ENCODE data around the gene CIC. TPM values are rescaled to one million over a fixed set of nuclear protein-coding genes. Genes with fewer than 3 reads are reported as not detected.

The CIC gene
- total and polyA plus RNA-seq, 10 of the 15 experiments (the other 5 are each of a cell fraction or from before 2014, with no cell fraction given), result 0.18 to 50.6 (median 7.1) TPM

DNA sequence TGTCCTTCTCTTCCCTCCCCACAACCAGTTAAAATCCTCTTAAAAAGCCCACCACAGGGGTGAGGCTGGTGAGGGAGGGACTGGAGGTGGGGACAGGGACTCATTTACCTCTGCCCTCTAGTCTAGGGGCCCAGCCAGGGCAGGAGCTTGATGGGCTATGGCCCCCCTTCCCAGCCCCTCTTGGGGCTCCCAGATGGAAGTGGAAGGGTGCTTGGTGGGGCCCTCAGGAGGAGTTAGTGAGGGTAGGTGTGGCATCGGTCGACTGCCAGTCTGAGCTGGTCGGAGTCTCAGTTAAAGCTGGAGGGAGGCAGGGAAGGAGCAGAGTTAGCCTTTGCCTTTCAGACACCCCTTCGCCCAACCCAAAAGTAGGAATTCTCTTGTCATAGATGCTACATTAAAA, 38.5 kb upstream of the CIC start:
- no peaks in the 10 kb centered on the region; the same call in none of the 2 replicates for H3K79me2 ChIP-seq (ENCODE audit: control insufficient read depth, insufficient read depth, low read length)
- no peak overlapping the region for H2AFZ ChIP-seq (ENCODE audit: control insufficient read depth, low read depth, low read length)
- no peak overlapping the region for H3K4me3 ChIP-seq
- in situ Hi-C loops (cut with MboI) (no loop called here), intact Hi-C loops (cut with micrococcal nuclease; ENCODE audit: unreplicated experiment) (no loop called here)
- no peak overlapping the region for H3K4me2 ChIP-seq (ENCODE audit: control insufficient read depth, insufficient read depth)
- no peak overlapping the region for H3K27ac ChIP-seq (ENCODE audit: control insufficient read depth, insufficient read depth)
- ChIA-PET SMC1A (ENCODE audit: uncharacterized antibody, unreplicated experiment) (interaction anchor here (0.6 kb wide), 1 partner anchor 52 kb away, joined by 3 read pairs; no protein-coding TSS in a partner anchor), POLR2A (no interaction called here), CTCF (interaction anchor here (1.1 kb wide), 1 partner anchor 66 kb away, joined by 3 read pairs; no protein-coding TSS in a partner anchor), RAD21 (ENCODE audit: unreplicated experiment) (no interaction called here)
- ATAC-seq (no peak), DNase-seq (ENCODE audit: low read depth, low spot score) (no peak), FAIRE-seq (no peak)
- no TSS peak for BruUV-seq (replicated peaks)
- no peak for TF ChIP-seq POLR2AphosphoS2 (IDR thresholded peaks at IDR 0.05; ENCODE audit: low read depth, low read length)
- TF ChIP-seq, protein P1, sequence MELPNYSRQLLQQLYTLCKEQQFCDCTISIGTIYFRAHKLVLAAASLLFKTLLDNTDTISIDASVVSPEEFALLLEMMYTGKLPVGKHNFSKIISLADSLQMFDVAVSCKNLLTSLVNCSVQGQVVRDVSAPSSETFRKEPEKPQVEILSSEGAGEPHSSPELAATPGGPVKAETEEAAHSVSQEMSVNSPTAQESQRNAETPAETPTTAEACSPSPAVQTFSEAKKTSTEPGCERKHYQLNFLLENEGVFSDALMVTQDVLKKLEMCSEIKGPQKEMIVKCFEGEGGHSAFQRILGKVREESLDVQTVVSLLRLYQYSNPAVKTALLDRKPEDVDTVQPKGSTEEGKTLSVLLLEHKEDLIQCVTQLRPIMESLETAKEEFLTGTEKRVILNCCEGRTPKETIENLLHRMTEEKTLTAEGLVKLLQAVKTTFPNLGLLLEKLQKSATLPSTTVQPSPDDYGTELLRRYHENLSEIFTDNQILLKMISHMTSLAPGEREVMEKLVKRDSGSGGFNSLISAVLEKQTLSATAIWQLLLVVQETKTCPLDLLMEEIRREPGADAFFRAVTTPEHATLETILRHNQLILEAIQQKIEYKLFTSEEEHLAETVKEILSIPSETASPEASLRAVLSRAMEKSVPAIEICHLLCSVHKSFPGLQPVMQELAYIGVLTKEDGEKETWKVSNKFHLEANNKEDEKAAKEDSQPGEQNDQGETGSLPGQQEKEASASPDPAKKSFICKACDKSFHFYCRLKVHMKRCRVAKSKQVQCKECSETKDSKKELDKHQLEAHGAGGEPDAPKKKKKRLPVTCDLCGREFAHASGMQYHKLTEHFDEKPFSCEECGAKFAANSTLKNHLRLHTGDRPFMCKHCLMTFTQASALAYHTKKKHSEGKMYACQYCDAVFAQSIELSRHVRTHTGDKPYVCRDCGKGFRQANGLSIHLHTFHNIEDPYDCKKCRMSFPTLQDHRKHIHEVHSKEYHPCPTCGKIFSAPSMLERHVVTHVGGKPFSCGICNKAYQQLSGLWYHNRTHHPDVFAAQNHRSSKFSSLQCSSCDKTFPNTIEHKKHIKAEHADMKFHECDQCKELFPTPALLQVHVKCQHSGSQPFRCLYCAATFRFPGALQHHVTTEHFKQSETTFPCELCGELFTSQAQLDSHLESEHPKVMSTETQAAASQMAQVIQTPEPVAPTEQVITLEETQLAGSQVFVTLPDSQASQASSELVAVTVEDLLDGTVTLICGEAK (IDR thresholded peaks at IDR 0.05; ENCODE audit: borderline replicate concordance), result no peak
- TF ChIP-seq, protein P2, sequence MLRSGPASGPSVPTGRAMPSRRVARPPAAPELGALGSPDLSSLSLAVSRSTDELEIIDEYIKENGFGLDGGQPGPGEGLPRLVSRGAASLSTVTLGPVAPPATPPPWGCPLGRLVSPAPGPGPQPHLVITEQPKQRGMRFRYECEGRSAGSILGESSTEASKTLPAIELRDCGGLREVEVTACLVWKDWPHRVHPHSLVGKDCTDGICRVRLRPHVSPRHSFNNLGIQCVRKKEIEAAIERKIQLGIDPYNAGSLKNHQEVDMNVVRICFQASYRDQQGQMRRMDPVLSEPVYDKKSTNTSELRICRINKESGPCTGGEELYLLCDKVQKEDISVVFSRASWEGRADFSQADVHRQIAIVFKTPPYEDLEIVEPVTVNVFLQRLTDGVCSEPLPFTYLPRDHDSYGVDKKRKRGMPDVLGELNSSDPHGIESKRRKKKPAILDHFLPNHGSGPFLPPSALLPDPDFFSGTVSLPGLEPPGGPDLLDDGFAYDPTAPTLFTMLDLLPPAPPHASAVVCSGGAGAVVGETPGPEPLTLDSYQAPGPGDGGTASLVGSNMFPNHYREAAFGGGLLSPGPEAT (IDR thresholded peaks at IDR 0.05; ENCODE audit: low read depth), result no peak
- no peak for TF ChIP-seq TCF3 (IDR thresholded peaks at IDR 0.05; ENCODE audit: borderline replicate concordance, insufficient read depth, low read depth, low read length)
- TF ChIP-seq, protein P3, sequence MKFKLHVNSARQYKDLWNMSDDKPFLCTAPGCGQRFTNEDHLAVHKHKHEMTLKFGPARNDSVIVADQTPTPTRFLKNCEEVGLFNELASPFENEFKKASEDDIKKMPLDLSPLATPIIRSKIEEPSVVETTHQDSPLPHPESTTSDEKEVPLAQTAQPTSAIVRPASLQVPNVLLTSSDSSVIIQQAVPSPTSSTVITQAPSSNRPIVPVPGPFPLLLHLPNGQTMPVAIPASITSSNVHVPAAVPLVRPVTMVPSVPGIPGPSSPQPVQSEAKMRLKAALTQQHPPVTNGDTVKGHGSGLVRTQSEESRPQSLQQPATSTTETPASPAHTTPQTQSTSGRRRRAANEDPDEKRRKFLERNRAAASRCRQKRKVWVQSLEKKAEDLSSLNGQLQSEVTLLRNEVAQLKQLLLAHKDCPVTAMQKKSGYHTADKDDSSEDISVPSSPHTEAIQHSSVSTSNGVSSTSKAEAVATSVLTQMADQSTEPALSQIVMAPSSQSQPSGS (IDR thresholded peaks at IDR 0.05; ENCODE audit: low read length), result no peak
- TF ChIP-seq, protein P4, sequence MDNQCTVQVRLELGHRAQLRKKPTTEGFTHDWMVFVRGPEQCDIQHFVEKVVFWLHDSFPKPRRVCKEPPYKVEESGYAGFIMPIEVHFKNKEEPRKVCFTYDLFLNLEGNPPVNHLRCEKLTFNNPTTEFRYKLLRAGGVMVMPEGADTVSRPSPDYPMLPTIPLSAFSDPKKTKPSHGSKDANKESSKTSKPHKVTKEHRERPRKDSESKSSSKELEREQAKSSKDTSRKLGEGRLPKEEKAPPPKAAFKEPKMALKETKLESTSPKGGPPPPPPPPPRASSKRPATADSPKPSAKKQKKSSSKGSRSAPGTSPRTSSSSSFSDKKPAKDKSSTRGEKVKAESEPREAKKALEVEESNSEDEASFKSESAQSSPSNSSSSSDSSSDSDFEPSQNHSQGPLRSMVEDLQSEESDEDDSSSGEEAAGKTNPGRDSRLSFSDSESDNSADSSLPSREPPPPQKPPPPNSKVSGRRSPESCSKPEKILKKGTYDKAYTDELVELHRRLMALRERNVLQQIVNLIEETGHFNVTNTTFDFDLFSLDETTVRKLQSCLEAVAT (IDR thresholded peaks at IDR 0.05), result no peak
- no peak for TF ChIP-seq CREM (IDR thresholded peaks at IDR 0.05; ENCODE audit: low read depth)
- TF ChIP-seq CREB1 (IDR thresholded peaks at IDR 0.05; ENCODE audit: low read depth), result no peak
- TF ChIP-seq SP1 (IDR thresholded peaks at IDR 0.05; ENCODE audit: low read depth, low read length), result no peak
- no peak for TF ChIP-seq NR2C2 (IDR thresholded peaks at IDR 0.05; ENCODE audit: borderline replicate concordance, control insufficient read depth, insufficient read length, low read depth)
- TF ChIP-seq RAD21 (IDR thresholded peaks at IDR 0.05; ENCODE audit: insufficient read depth, low read depth, low read length), result no peak
- no peak for TF ChIP-seq SRF (IDR thresholded peaks at IDR 0.05; ENCODE audit: low read depth in 2 of 2, low read length in 2 of 2)
- TF ChIP-seq RELA (IDR thresholded peaks at IDR 0.05; ENCODE audit: borderline replicate concordance, partially characterized antibody), result no peak
- no peak for TF ChIP-seq MXI1 (IDR thresholded peaks at IDR 0.05; ENCODE audit: low read depth, low read length)
- no peak for TF ChIP-seq SIN3A (IDR thresholded peaks at IDR 0.05; ENCODE audit: low read depth, low read length)
- TF ChIP-seq PAX8 (IDR thresholded peaks at IDR 0.05), result no peak
- 98% methylated on average over 4 of the region's 4 CpGs for WGBS (ENCODE audit: insufficient coverage, insufficient replicate concordance, low lambda C conversion rate, missing lambda C conversion rate)
- peaks cover 32 to 39% of the 10 kb centered on the region in 2 experiments for H3K36me3 ChIP-seq (ENCODE audit: control insufficient read depth in 2 of 2, insufficient read depth in 2 of 2, low read length in 1 of 2)
- H3K9me3 ChIP-seq (replicated peaks; ENCODE audit: control insufficient read depth, insufficient read depth, low read length), result no peaks in the 10 kb centered on the region
- H3K4me1 ChIP-seq (ENCODE audit: control insufficient read depth, insufficient read depth, low read length), result no peaks in the 10 kb centered on the region
- no peaks in the 10 kb centered on the region; the same call in none of the 2 replicates for H4K20me1 ChIP-seq (ENCODE audit: control insufficient read depth, insufficient read depth)
- H3K27me3 ChIP-seq (replicated peaks in 1 of 2; ENCODE audit: control insufficient read depth in 2 of 2, insufficient read depth in 2 of 2, low read length in 1 of 2), result no peaks in the 10 kb centered on the region
- H3K9ac ChIP-seq (ENCODE audit: control insufficient read depth, insufficient read depth, low read length), result no peak overlapping the region

Measured in GM12878 (cell line).